ENCODE results near the gene CCDC195.

Gene CCDC195

GRCh38 chr2:224716201-224716600 lies at the start of gene CCDC195:
Gene CCDC195, minus strand, starts transcription at chr2:224716365. Its CDS starts 0 bp downstream, at chr2:224716365.
- DNase-seq: no peak

DNA sequence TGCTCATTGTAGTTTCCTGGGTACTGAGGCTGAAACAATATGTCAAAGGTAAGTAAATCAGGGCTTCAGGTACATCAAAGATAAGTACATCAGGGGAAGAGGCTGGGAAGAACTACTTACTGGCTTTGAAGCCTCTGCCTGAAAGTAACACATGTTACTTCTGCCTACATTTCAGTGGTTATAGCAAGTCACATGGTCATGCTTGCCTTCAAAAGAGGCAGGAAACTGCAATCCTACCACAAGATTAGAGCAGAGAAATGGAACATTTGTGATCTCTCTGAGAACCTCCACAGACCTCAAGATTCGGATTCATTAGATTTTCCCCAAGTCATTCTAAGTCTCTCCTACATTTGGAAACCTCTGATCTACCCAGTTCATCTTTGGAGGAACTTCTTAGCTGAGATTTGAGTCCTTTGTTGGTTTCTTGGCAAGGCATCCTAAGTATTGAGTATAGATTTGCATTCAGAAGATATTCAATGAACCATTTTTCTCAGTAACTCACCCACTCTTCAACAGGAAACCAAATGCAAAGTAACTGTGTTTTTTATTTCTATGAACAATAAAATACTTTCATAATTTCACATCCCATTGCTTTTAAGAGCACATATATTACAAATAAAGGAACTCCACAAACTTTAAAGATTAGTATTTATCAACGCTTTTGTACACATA lies 48.5 kb upstream of the CCDC195 start:
- no peak for DNase-seq

- DNase-seq: no peak
Observed at GRCh38 chr2:224757934-224758548, 41.9 kb upstream of the CCDC195 start.

GRCh38 chr2:224753743-224754540 lies 37.8 kb upstream of the CCDC195 start:
- DNase-seq: no peak

- DNase-seq: no peak
Observed at GRCh38 chr2:224751996-224752698, 36.0 kb upstream of the CCDC195 start.

DNA sequence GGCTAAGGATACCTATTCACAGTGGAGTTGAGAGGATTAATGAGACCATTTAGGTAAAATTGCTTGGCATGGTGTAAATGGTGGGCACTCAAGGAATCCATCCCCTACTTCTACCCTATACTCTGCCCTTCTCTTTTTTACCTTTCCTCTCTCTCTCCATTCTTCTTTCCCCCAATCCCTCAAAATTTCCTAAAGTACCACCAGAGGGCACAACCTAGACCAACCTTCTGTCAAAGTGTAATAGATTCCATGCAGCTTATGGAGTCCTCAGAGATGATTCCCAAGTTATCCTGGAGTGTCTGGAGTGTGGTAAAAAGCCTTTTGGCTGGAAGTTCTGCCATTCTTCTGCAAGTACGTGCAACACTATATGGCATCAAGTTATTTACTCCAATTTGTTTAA lies 33.0 kb upstream of the CCDC195 start:
- no peak for DNase-seq

DNA sequence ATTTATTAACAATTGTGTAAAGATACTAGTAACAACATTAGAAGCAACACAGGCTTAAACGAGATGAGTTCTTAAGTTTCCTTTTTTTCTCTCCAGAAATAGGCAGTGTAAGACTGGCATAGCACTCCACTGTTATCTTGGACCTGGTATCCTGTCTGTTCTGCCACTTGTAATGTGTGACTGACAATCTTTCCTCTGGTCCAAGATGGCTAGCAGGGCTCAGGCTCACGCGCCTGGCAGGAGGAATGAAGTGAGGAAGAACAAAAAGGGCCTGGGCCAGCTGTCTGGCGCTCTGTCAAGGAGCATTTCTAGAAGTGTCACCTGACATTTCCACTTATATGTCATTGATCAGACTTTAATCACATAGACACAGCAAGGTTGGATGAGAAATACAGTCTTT lies 31.6 kb upstream of the CCDC195 start:
- DNase-seq: no peak

GRCh38 chr2:224736227-224736626 lies 20.1 kb upstream of the CCDC195 start:
- DNase-seq: no peak

GRCh38 chr2:224734949-224735348 lies 18.8 kb upstream of the CCDC195 start:
- no peak for DNase-seq

DNA sequence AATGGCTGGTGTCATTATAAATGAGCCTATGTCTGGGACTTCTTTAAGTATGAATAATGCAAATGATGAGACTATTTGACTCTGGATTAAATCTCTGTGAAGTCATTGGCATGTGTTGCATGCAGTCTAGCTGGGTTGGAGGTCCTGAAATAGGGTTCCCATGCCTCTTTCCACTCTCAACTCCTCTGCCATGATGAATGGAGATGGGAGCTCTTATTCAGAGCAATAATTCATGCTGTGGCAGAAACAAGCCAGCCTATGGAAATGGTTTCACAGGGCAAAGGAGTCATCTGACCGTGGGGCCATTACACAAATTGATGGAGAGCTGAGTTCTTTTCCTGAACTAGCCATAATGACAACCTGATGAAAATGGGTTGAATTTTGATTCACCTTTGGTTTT lies 15.5 kb upstream of the CCDC195 start:
- no peak for DNase-seq

DNA sequence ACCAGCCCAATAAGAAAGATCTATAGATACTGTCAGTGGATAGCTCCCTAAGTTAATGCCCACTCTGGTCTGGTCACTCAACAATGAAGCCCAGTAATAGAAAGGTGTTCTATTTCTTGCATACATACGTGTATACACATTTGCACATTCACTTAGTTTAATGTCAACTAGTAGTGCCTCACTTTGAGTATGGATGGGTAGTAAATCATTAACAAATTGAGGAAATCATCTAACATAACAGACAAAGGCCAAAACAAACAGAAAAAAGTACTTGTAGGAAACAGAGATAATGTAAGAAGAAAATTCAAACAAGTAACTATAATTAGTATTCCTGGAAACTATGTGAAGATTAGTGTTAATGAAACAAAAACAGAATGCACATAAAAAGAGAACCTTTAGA lies 13.3 kb upstream of the CCDC195 start:
- DNase-seq: no peak

DNA sequence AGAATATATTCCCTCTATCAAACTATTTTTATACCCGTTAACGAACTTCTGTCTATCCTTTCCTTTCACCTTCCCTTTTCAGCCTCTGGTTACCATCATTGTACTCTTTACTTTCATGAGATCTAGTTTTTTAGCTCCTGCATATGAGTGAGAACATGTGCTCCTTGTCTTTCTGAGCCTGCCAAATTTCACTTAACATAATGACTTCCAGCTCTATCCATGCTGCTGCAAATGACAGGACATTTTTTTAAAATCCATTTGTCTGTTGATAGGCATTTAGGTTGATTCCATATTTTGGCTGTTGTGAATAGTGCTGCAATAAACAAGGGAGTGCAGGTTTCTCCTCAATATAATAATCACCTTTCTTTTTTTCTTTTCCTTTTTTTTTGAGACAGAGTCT lies 8.2 kb upstream of the CCDC195 start:
- no peak for DNase-seq

DNA sequence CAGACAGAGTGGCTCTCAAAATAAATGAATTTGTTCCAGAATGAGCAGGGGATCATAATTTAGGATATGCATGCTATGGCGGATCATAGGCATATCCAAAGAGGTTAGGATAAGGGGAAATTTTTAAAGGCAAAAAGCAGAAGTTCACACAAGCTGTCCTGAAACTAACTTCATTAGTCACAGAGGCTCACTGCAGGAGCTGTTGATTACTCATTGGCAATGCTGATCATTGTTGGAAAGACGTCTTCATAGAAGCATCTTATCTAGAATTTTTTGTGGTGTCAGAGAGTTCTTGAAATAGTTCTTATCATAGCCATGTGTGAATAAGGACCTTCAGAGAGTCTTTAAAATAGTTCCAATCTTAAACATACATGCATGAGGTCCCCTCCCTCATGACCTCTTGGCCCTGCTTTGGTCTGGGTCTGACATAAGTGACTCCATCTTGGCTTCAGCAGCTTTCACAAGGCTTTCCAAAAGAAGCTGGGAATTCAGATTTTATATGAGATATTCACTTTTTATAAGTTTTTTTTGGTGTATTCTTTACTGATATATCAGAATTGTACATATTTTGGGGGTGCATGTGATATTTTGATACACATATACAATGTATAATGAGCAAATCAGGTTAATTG lies 7.5 kb upstream of the CCDC195 start:
- DNase-seq: no peak

- no peak for DNase-seq
Observed at GRCh38 chr2:224722770-224723169, 6.6 kb upstream of the CCDC195 start.

GRCh38 chr2:224722250-224722649 lies 6.1 kb upstream of the CCDC195 start:
- DNase-seq: no peak

GRCh38 chr2:224716921-224717320 lies 756 bp upstream of the CCDC195 start:
- DNase-seq: no peak

GRCh38 chr2:224711859-224712665 lies 4.1 kb downstream of the CCDC195 start:
- DNase-seq: no peak

- DNase-seq: no peak
Observed at GRCh38 chr2:224711381-224711780, 4.8 kb downstream of the CCDC195 start.

DNA sequence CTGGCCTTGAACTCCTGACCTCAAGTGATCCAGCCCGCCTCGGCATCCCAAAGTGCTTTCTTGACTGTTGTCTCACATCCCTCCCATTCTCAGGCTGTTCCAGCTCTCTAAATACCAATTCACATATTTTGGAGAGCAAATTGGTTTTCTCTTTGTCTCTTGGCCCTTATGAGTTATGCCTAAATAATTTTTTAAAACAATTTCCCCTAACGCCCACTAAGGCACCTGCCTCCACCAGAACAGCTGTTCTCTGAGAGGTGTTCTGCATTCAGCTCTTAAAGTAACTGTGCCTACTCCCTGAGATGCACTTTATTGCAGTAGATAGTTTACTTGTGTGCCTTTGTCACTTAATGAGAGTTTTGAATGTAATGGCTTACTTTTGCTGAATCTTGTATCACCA lies 6.9 kb downstream of the CCDC195 start:
- no peak for DNase-seq

- DNase-seq: no peak
Observed at GRCh38 chr2:224694502-224694901, 21.7 kb downstream of the CCDC195 start.

- no peak for DNase-seq
Observed at GRCh38 chr2:224691563-224691962, 24.6 kb downstream of the CCDC195 start.

DNA sequence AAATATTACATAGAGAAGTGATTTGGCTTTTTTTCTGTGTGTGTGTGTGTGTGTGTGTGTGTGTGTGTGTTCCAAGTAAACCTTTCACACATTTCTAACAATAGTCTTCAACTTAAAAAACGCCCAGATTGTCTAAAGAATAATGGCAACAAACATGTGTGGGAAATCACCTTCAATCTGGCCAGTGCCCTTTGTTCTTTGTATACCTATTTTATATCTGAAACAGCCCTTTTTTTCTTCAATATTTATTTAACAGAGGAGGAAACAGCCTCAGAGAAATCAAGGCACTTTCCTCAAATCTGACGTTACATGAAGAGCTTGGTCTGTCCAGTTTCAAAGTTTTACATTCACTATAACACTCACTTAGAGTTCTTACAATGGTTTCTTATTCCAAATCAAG lies 25.3 kb downstream of the CCDC195 start:
- no peak for DNase-seq

All from DMS79 (cell line).